H1 (cell line): ENCODE results near the gene PREX1. TPM values are rescaled to one million over a fixed set of nuclear protein-coding genes. Genes with fewer than 3 reads are reported as not detected.

Experiments
- CHD2 ChIP-seq: IDR thresholded peaks from 2 replicates; pipeline ENCODE4 v1.6.1; 2012; ENCODE audit warnings: low read length, improper control_type of control experiment
- EGR1 ChIP-seq: IDR thresholded peaks from 2 replicates; pipeline ENCODE4 v1.6.1; 2011; ENCODE audit warnings: low read depth, low read length, borderline replicate concordance
- HDAC2 ChIP-seq, 2 experiments: fragments of 300-600 bp in 1 of 2; sonication (generic) in 1 of 2; IDR thresholded peaks; 2 replicates each; pipeline ENCODE4 v1.6.1; 2011 to 2012; ENCODE audit warnings: low read depth in 2 of 2, low read length in 2 of 2, mild to moderate bottlenecking in 2 of 2, moderate library complexity in 2 of 2, borderline replicate concordance in 1 of 2, inconsistent platforms in 1 of 2
- PHF8 ChIP-seq: fragments of 200-600 bp; sonication (generic); conservative IDR thresholded peaks from 2 replicates; pipeline ENCODE4 v1.7.1; 2012; ENCODE audit warnings: low read depth, mild to moderate bottlenecking, inconsistent platforms, low read length, moderate library complexity
- TCF12 ChIP-seq: IDR thresholded peaks from 2 replicates; pipeline ENCODE4 v1.6.1; 2011; ENCODE audit warnings: low read depth, mild to moderate bottlenecking, low read length
- USF2 ChIP-seq: IDR thresholded peaks from 2 replicates; pipeline ENCODE4 v1.6.1; 2011; ENCODE audit warnings: low read length, improper control_type of control experiment
- YY1 ChIP-seq: IDR thresholded peaks from 2 replicates; pipeline ENCODE4 v1.6.1; 2011; ENCODE audit warnings: low read depth, mild to moderate bottlenecking, low read length
- polyA plus RNA-seq, 7 experiments: library from polyadenylated mRNA; depleted of rRNA in 3 of 7; stranded (reverse) in 5 of 7; unstranded in 2 of 7; fragments of >200 nt in 5 of 7; fragments of 200-250 nt in 2 of 7; gene quantifications; 1 replicate in 5 of 7; 2 replicates in 1 of 7; 4 replicates in 1 of 7; pipeline versions ENCODE4 v1.2.1 to v1.2.3, GENCODE V29; 2011 to 2013; ENCODE audit warnings: missing spikeins in 2 of 7, mixed read lengths in 2 of 7
- total RNA-seq: library from RNA; stranded (reverse); fragmentation: NEBNext Ultra II Directional; extraction: Animal tissue kit (Norgen Biotek cat#: 25700); gene quantifications from 2 replicates; pipeline ENCODE4 v1.2.1, GENCODE V29; 2021

Gene PREX1
- total and polyA plus RNA-seq, 2 of the 8 experiments (the other 6 are each of a cell fraction or from before 2014, with no cell fraction given), result 10.7 to 12.8 TPM

- no peak for TF ChIP-seq EGR1
- no peak for TF ChIP-seq USF2
- no peak for TF ChIP-seq HDAC2 (IDR thresholded peaks at IDR 0.05; ENCODE audit: borderline replicate concordance in 1 of 2, low read depth in 2 of 2, low read length in 2 of 2)
- TF ChIP-seq TCF12, result no peak
- no peak for TF ChIP-seq PHF8
- TF ChIP-seq CHD2, result no peak
- TF ChIP-seq YY1, result no peak
Observed at GRCh38 chr20:48608756-48609155, 219.0 kb downstream of the PREX1 start (continued).
